PC-3 (cell line): ENCODE data around the gene CCZ1B. TPM values are rescaled to one million over a fixed set of nuclear protein-coding genes. Genes with fewer than 3 reads are reported as not detected.
"Not testable (repeated sequence)": the region's sequence is repeated elsewhere in the genome, so short reads cannot be mapped to it uniquely, and the experiment has no call there.

Experiments
- ATAC-seq: fragments of 200-7000 bp; cut with Tn5 transposase; 2 replicates; pipeline ENCODE4 v1.9.1; 2020; ENCODE audit warnings: mild to moderate bottlenecking, moderate library complexity
- BruUV-seq: library from RNA; stranded (reverse); fragments of 400-500 nt; replicated peaks from 2 replicates; lab custom pipeline; 2021; lab: Mats Ljungman, UMichigan
- CTCF ChIA-PET: fragments of 300-600 bp; sonication (Branson Sonifier 250); formaldehyde crosslinking; loops from one replicate; lab custom pipeline; 2022; ENCODE audit warnings: antibody characterized with exemption; lab: Charles Lee
- POLR2A ChIA-PET: fragments of 300-600 bp; sonication (Branson Sonifier 250); formaldehyde crosslinking; loops from one replicate; lab custom pipeline; 2022; ENCODE audit warnings: antibody characterized with exemption; ENCODE audit not compliant: unreplicated experiment; lab: Charles Lee
- DNase-seq: peaks from one replicate; pipeline ENCODE4 v3.0.0-alpha.2; 2015
- H2AFZ ChIP-seq: fragments of 300-600 bp; sonication (generic); 2 replicates; pipeline ENCODE4 v1.6.0; 2016; ENCODE audit warnings: antibody characterized with exemption, low read length
- H3F3A ChIP-seq: fragments of 300-600 bp; sonication (generic); one replicate; pipeline ENCODE4 v1.6.0; 2017; ENCODE audit warnings: antibody characterized with exemption, low read length, control low read depth, mild to moderate bottlenecking; ENCODE audit not compliant: unreplicated experiment
- H3K27ac ChIP-seq: fragments of 300-600 bp; sonication (generic); 2 replicates; pipeline ENCODE4 v1.5.1; 2016; ENCODE audit warnings: mild to moderate bottlenecking, low read length
- H3K27me3 ChIP-seq: fragments of 300-600 bp; sonication (generic); 2 replicates; pipeline ENCODE4 v1.6.1; 2016; ENCODE audit warnings: low read length, mixed read lengths
- H3K36me3 ChIP-seq: fragments of 300-600 bp; sonication (generic); 2 replicates; pipeline ENCODE4 v1.6.1; 2016; ENCODE audit warnings: low read depth, mixed run types, low read length, mixed read lengths
- H3K4me1 ChIP-seq: fragments of 300-600 bp; sonication (generic); 2 replicates; pipeline ENCODE4 v1.5.1; 2016; ENCODE audit warnings: low read length; ENCODE audit not compliant: insufficient read depth
- H3K4me2 ChIP-seq: fragments of 300-600 bp; sonication (generic); 2 replicates; pipeline ENCODE4 v1.6.0; 2016; ENCODE audit warnings: low read length
- H3K4me3 ChIP-seq: fragments of 300-600 bp; sonication (generic); 2 replicates; pipeline ENCODE4 v1.5.1; 2016; ENCODE audit warnings: mild to moderate bottlenecking, low read length, mixed read lengths
- H3K79me2 ChIP-seq: fragments of 300-600 bp; sonication (generic); 2 replicates; pipeline ENCODE4 v1.6.1; 2017; ENCODE audit warnings: low read length, mixed read lengths
- H3K9ac ChIP-seq: fragments of 300-600 bp; sonication (generic); 2 replicates; pipeline ENCODE4 v1.6.0; 2016; ENCODE audit warnings: mild to moderate bottlenecking, low read length
- H3K9me2 ChIP-seq: fragments of 300-600 bp; sonication (generic); replicated peaks from 2 replicates; pipeline ENCODE4 v1.6.1; 2016; ENCODE audit warnings: mixed run types, low read length, mixed read lengths
- H3K9me3 ChIP-seq: fragments of 300-600 bp; sonication (generic); 2 replicates; pipeline ENCODE4 v1.6.1; 2016; ENCODE audit warnings: low read length, mixed read lengths
- H4K20me1 ChIP-seq: fragments of 300-600 bp; sonication (generic); 2 replicates; pipeline ENCODE4 v1.6.1; 2016; ENCODE audit warnings: low read length, mixed read lengths
- CTCF ChIP-seq: fragments of 300-600 bp; sonication (generic); conservative IDR thresholded peaks from 2 replicates; pipeline ENCODE4 v1.5.1; 2017; ENCODE audit warnings: antibody characterized with exemption, low read depth, mild to moderate bottlenecking, low read length
- intact Hi-C: fragments of 100-400 bp; cut with micrococcal nuclease; formaldehyde crosslinking; loops from 2 replicates; pipeline ENCODE4 v1.9.0; 2023
- total RNA-seq: library from RNA; depleted of rRNA; stranded (reverse); fragments of >200 nt; gene quantifications from 2 replicates; pipeline ENCODE4 v1.2.3, GENCODE V29; 2014

Gene CCZ1B
- total RNA-seq, 1 experiment from 2014 or later, result 36.9 TPM

GRCh38 chr7:6862876-6863275 is 36.8 kb upstream of the CCZ1B start:
- H3K27ac ChIP-seq, BruUV-seq, H3F3A ChIP-seq, CTCF ChIA-PET, H3K4me3 ChIP-seq, H2AFZ ChIP-seq, H3K9me3 ChIP-seq, H3K4me1 ChIP-seq, intact Hi-C loops, H3K4me2 ChIP-seq, ATAC-seq, H3K27me3 ChIP-seq, H3K79me2 ChIP-seq, H3K36me3 ChIP-seq, H3K9ac ChIP-seq, POLR2A ChIA-PET, H3K9me2 ChIP-seq, DNase-seq, H4K20me1 ChIP-seq: not testable (repeated sequence)

GRCh38 chr7:6857721-6858314 is 31.7 kb upstream of the CCZ1B start:
- H2AFZ ChIP-seq, H3K36me3 ChIP-seq, ATAC-seq, H3K9me2 ChIP-seq, H3F3A ChIP-seq, H3K9me3 ChIP-seq, H3K9ac ChIP-seq, H4K20me1 ChIP-seq, H3K4me2 ChIP-seq, H3K27ac ChIP-seq, H3K27me3 ChIP-seq, intact Hi-C loops, BruUV-seq, H3K79me2 ChIP-seq, POLR2A ChIA-PET, H3K4me3 ChIP-seq, H3K4me1 ChIP-seq: not testable (repeated sequence)
- CTCF ChIA-PET, result interaction anchor here (0.6 kb wide), 1 partner anchor 80 kb away, joined by 3 read pairs; no protein-coding TSS in a partner anchor
- DNase-seq, result peak; percentile 51
- peak; percentile 54; the same call in 1 of the 2 replicates for TF ChIP-seq CTCF

GRCh38 chr7:6855563-6856131 is 29.6 kb upstream of the CCZ1B start:
- H3K4me3 ChIP-seq, POLR2A ChIA-PET, ATAC-seq, H3K27me3 ChIP-seq, H3K9me2 ChIP-seq, DNase-seq, intact Hi-C loops, H3K27ac ChIP-seq, H3K9ac ChIP-seq, H3K9me3 ChIP-seq, H2AFZ ChIP-seq, CTCF ChIA-PET, H4K20me1 ChIP-seq, H3K79me2 ChIP-seq, H3K4me2 ChIP-seq, H3K4me1 ChIP-seq, BruUV-seq, H3K36me3 ChIP-seq, H3F3A ChIP-seq: not testable (repeated sequence)

- H3F3A ChIP-seq, POLR2A ChIA-PET, H3K9me2 ChIP-seq, BruUV-seq, H3K27me3 ChIP-seq, H3K79me2 ChIP-seq, H3K9me3 ChIP-seq, H3K36me3 ChIP-seq, intact Hi-C loops, DNase-seq, H3K27ac ChIP-seq, H3K9ac ChIP-seq, H4K20me1 ChIP-seq, ATAC-seq, CTCF ChIA-PET, H3K4me1 ChIP-seq: not testable (repeated sequence)
- H3K4me2 ChIP-seq, result peak overlapping the region; percentile 53
- peak overlapping the region; percentile 37; the same call in 1 of the 2 replicates for H3K4me3 ChIP-seq
- 0 out of 2 replicates have a peak overlapping the region, but pooled peaks have one; percentile 53 for H2AFZ ChIP-seq
Observed at GRCh38 chr7:6854747-6855562, 28.9 kb upstream of the CCZ1B start.

- H3K9ac ChIP-seq, H3K27me3 ChIP-seq, H3K36me3 ChIP-seq, H3K4me2 ChIP-seq, H3K9me2 ChIP-seq, H3K4me1 ChIP-seq, ATAC-seq, CTCF ChIA-PET, H3K4me3 ChIP-seq, H3K9me3 ChIP-seq, H4K20me1 ChIP-seq, H2AFZ ChIP-seq, H3K27ac ChIP-seq, POLR2A ChIA-PET, intact Hi-C loops, BruUV-seq, H3K79me2 ChIP-seq, DNase-seq, H3F3A ChIP-seq: not testable (repeated sequence)
Observed at GRCh38 chr7:6853681-6854080, 27.6 kb upstream of the CCZ1B start.

GRCh38 chr7:6849127-6849526 is 23.1 kb upstream of the CCZ1B start:
- H3K9ac ChIP-seq, BruUV-seq, H2AFZ ChIP-seq, H3K4me3 ChIP-seq, H3K27ac ChIP-seq, CTCF ChIA-PET, H3K9me3 ChIP-seq, H3K36me3 ChIP-seq, H3F3A ChIP-seq, POLR2A ChIA-PET, H3K4me1 ChIP-seq, H3K79me2 ChIP-seq, intact Hi-C loops, H3K9me2 ChIP-seq, ATAC-seq, H4K20me1 ChIP-seq, H3K4me2 ChIP-seq, H3K27me3 ChIP-seq, DNase-seq: not testable (repeated sequence)
